Measurements from ENCODE around the gene IQSEC2.

DNA sequence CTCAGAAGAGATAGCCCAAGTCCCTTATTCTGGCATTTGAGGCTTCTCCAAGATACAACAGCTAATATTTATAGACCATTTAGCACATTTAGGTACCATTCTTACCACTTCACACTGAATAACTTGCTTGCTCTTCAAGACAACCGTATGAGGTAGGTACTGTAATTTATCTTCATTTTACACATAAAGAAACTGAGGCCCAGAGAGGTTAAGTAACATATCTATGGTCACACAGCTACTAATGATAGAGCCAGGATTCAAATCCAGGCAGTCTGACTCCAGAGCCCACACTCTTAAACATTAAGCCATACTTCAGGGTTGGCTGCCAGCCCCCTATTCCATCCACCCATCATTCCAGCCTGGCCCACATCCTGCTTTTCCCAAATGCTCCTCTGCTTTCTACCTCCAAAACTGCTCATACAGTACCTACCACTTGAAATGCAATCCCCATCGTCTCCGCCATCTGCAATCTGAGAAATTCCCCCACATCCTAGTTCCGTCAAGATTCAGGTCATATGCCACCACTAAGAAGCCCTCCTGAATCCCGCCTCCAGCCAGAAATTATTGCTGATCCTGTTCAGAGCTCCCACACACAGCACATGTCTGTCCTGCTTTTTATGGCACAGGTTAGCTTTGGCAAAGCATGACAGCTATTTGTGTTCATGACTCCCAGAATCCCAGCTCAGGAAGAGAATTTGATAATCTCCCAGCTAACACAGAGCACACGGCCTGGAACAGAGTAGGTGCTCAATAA, 23.5 kb downstream of the IQSEC2 start:
- TF ChIP-seq, protein P1, sequence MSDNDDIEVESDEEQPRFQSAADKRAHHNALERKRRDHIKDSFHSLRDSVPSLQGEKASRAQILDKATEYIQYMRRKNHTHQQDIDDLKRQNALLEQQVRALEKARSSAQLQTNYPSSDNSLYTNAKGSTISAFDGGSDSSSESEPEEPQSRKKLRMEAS (IDR thresholded peaks at IDR 0.05; ENCODE audit: low read depth, low read length) = no peak
- TF ChIP-seq, protein P2, sequence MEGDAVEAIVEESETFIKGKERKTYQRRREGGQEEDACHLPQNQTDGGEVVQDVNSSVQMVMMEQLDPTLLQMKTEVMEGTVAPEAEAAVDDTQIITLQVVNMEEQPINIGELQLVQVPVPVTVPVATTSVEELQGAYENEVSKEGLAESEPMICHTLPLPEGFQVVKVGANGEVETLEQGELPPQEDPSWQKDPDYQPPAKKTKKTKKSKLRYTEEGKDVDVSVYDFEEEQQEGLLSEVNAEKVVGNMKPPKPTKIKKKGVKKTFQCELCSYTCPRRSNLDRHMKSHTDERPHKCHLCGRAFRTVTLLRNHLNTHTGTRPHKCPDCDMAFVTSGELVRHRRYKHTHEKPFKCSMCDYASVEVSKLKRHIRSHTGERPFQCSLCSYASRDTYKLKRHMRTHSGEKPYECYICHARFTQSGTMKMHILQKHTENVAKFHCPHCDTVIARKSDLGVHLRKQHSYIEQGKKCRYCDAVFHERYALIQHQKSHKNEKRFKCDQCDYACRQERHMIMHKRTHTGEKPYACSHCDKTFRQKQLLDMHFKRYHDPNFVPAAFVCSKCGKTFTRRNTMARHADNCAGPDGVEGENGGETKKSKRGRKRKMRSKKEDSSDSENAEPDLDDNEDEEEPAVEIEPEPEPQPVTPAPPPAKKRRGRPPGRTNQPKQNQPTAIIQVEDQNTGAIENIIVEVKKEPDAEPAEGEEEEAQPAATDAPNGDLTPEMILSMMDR (IDR thresholded peaks at IDR 0.05; ENCODE audit: low read depth, low read length) = no peak
- TF ChIP-seq POLR2A (IDR thresholded peaks at IDR 0.05; ENCODE audit: extremely low read depth, insufficient read length) = no peak
- no peak for TF ChIP-seq MYC (IDR thresholded peaks at IDR 0.05; ENCODE audit: low read depth, low read length)

All from NB4 (cell line).